Measurements from ENCODE around the gene GMDS. TPM values are rescaled to one million over a fixed set of nuclear protein-coding genes. Genes with fewer than 3 reads are reported as not detected.

Gene GMDS
- total and polyA plus RNA-seq, 2 experiments from 2014 or later = 6.3 to 17.7 TPM

DNA sequence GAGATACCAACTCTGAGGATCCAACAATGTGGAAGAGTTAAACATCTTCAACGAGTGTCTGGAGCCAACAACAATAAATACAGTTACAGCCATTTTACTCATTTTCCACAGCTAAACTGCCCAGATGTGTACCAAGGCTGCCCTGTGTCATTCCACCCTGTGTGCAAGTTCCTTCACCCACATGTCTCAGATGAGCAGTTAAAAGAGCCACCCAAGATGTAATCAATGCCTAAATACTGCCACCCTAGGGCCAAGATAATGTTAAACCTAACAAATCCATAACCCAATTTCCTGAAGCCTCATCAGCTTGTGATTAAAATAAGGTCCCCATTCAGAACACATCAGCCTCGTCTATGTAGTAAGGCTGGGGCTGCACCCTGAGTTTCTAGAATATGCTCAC is 59.9 kb downstream of the GMDS start:
- Histone ChIP-seq H3K9me3 (ENCODE audit: low read depth) (no peaks in the 10 kb centered on the region), H3K27ac (no peak overlapping the region), H3K4me3 (no peak overlapping the region), H3K27me3 (no peaks in the 10 kb centered on the region), H3K36me3 (no peaks in the 10 kb centered on the region), H3K4me1 (ENCODE audit: low read depth) (no peaks in the 10 kb centered on the region)
- no peak for TF ChIP-seq CTCF (IDR thresholded peaks at IDR 0.05; ENCODE audit: low read depth, low read length)
- no peak for DNase-seq (ENCODE audit: low read depth in 1 of 2, low spot score in 1 of 2)

- Histone ChIP-seq H3K9me3 (ENCODE audit: low read depth) (no peaks in the 10 kb centered on the region), H3K27ac (no peak overlapping the region), H3K36me3 (no peaks in the 10 kb centered on the region), H3K4me1 (ENCODE audit: low read depth) (no peaks in the 10 kb centered on the region), H3K4me3 (no peak overlapping the region), H3K27me3 (no peaks in the 10 kb centered on the region)
- DNase-seq (ENCODE audit: low read depth in 1 of 2, low spot score in 1 of 2) = peak in 1 of 2 donors; percentile 66
- no peak for TF ChIP-seq CTCF (IDR thresholded peaks at IDR 0.05; ENCODE audit: low read depth, low read length)
Measured at GRCh38 chr6:2184700-2185455, 60.5 kb downstream of the GMDS start.

DNA sequence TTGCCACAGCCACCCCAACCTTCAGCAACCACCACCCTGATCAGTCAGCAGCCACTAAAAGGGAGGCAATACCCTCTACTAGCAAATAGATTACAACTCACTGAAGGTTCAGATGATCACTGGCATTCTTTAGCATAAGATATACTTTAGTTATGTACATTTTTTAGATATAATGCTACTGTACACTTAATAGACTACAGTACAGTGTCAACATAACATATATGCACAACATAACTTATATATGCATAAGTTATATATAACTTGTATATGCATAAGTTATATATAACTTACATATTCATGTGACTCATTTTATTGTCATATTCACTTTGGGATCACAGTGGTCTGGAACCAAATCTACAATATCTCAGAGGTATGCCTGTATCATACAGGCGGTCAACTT is 61.7 kb downstream of the GMDS start:
- no peak for DNase-seq (ENCODE audit: low read depth in 1 of 2, low spot score in 1 of 2)
- H3K27me3 ChIP-seq = no peaks in the 10 kb centered on the region
- no peak overlapping the region for H3K4me3 ChIP-seq
- no peak overlapping the region for H3K27ac ChIP-seq
- H3K4me1 ChIP-seq (ENCODE audit: low read depth) = no peaks in the 10 kb centered on the region
- H3K9me3 ChIP-seq (ENCODE audit: low read depth) = no peaks in the 10 kb centered on the region
- no peaks in the 10 kb centered on the region for H3K36me3 ChIP-seq
- TF ChIP-seq CTCF (IDR thresholded peaks at IDR 0.05; ENCODE audit: low read depth, low read length) = no peak

DNA sequence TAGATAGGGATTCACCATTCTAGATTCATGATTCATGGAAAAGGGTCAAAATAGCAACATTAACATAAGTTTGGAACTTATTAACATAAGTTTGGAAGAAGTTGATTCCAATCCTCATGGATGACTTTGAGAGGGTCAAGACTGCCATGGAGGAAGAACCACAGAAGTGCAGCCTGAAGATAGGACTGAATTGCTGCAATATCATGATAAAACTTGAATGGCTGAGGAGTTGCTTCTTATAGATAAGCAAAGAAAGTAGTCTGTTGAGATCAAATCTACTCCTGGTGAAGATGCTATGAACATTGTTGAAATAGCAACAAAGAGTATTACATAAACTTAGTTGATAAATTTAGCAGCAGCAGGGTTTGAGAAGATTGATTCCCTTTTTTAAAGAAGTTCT is 62.2 kb downstream of the GMDS start:
- H3K9me3 ChIP-seq (ENCODE audit: low read depth) = no peaks in the 10 kb centered on the region
- no peak for TF ChIP-seq CTCF (IDR thresholded peaks at IDR 0.05; ENCODE audit: low read depth, low read length)
- no peak for DNase-seq (ENCODE audit: low read depth in 1 of 2, low spot score in 1 of 2)
- H3K4me3 ChIP-seq = no peak overlapping the region
- no peaks in the 10 kb centered on the region for H3K36me3 ChIP-seq
- H3K27ac ChIP-seq = no peak overlapping the region
- no peaks in the 10 kb centered on the region for H3K27me3 ChIP-seq
- H3K4me1 ChIP-seq (ENCODE audit: low read depth) = no peaks in the 10 kb centered on the region

DNA sequence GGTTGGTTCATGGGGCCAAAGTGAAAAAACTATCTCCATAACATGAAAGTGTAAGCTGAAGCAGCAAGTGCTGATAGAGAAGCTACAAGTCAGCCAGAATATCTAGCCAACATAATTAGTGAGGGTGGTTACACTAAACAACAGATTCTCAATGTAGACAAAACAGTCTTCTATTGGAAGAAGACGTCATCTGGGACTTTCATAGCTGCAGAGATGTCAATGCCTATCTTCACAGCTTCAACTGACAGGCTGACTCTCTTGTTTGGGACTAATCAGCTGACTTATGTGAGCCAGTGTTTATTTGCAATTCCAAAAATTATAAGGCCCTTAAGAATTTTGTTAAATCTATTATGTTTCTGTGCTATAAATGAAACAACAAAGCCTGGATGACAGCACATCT is 63.2 kb downstream of the GMDS start:
- Histone ChIP-seq H3K4me3 (no peak overlapping the region), H3K4me1 (ENCODE audit: low read depth) (no peaks in the 10 kb centered on the region), H3K27ac (no peak overlapping the region), H3K36me3 (no peaks in the 10 kb centered on the region), H3K27me3 (no peaks in the 10 kb centered on the region), H3K9me3 (ENCODE audit: low read depth) (no peaks in the 10 kb centered on the region)
- DNase-seq (ENCODE audit: low read depth in 1 of 2, low spot score in 1 of 2) = no peak
- TF ChIP-seq CTCF (IDR thresholded peaks at IDR 0.05; ENCODE audit: low read depth, low read length) = no peak
